MM.1S (cell line): ENCODE measurements around the gene LOXL1.

Experiments
- EZH2phosphoT487 ChIP-seq: fragments of 300-600 bp; sonication (generic); IDR thresholded peaks from 2 replicates; pipeline ENCODE4 v1.6.1; 2018; ENCODE audit warnings: antibody characterized with exemption, low read length
- TF ChIP-seq, protein P1 (sequence below): fragments of 300-600 bp; sonication (generic); IDR thresholded peaks from 2 replicates; pipeline ENCODE4 v1.5.1; 2016; ENCODE audit warnings: antibody characterized with exemption, low read length, mixed read lengths

DNA sequence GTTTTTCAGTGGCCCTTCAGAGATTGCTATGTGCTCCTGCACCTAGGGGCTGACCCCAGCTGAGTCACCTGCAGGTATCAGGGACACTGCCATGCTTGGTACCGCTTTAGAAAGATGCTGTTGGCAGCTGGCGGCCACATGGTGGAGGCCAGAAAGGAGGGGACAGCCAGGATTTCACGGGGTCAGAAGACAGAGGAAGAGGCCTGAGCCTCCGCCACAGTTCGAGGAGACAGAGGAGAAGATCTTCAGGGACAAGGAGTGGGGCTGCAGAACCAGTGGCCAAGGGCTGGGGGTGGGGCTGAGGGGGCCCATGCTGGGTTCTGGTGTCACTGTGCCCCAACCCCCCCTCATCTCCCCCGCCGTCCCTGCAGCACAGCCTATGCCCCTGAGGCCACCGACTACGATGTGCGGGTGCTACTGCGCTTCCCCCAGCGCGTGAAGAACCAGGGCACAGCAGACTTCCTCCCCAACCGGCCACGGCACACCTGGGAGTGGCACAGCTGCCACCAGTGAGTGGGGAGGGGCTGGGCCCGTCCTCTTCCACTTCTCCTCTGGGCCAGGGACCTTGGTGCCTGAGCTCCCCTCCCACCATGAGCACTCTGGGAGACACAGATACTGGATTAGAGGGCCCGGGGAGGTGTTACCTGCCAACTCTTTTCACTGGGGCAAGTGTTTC, 19.9 kb downstream of the LOXL1 start:
- no peak for TF ChIP-seq EZH2phosphoT487
- TF ChIP-seq, protein P1, sequence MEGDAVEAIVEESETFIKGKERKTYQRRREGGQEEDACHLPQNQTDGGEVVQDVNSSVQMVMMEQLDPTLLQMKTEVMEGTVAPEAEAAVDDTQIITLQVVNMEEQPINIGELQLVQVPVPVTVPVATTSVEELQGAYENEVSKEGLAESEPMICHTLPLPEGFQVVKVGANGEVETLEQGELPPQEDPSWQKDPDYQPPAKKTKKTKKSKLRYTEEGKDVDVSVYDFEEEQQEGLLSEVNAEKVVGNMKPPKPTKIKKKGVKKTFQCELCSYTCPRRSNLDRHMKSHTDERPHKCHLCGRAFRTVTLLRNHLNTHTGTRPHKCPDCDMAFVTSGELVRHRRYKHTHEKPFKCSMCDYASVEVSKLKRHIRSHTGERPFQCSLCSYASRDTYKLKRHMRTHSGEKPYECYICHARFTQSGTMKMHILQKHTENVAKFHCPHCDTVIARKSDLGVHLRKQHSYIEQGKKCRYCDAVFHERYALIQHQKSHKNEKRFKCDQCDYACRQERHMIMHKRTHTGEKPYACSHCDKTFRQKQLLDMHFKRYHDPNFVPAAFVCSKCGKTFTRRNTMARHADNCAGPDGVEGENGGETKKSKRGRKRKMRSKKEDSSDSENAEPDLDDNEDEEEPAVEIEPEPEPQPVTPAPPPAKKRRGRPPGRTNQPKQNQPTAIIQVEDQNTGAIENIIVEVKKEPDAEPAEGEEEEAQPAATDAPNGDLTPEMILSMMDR = no peak
